HepG2 (cell line): ENCODE data around the gene ESF1. TPM values are rescaled to one million over a fixed set of nuclear protein-coding genes. Genes with fewer than 3 reads are reported as not detected.
A peak's percentile ranks its signal among the peaks of the same experiment; 100 is the strongest.

ENCODE experiments used
- ATF7-NPFF ChIP-seq: sonication (generic); formaldehyde crosslinking; IDR thresholded peaks from 2 replicates; pipeline ENCODE4 v1.8.1; 2023; ENCODE audit warnings: mild to moderate bottlenecking, low read depth, missing genetic modification reagents, moderate library complexity
- CBX5 ChIP-seq: sonication (generic); formaldehyde crosslinking; IDR thresholded peaks from 2 replicates; pipeline ENCODE4 v1.4.0; 2020; ENCODE audit warnings: missing genetic modification reagents, borderline replicate concordance
- ESRRA ChIP-seq: sonication (generic); formaldehyde crosslinking; IDR thresholded peaks from 2 replicates; pipeline ENCODE4 v1.5.1; 2020; ENCODE audit warnings: mild to moderate bottlenecking, low read depth, missing genetic modification reagents
- FOXA3 ChIP-seq: IDR thresholded peaks from 2 replicates; pipeline ENCODE4 v1.6.1; 2016; ENCODE audit warnings: missing genetic modification reagents, missing compliant biosample characterization
- HNRNPL ChIP-seq: fragments of 200-400 bp; formaldehyde crosslinking; IDR thresholded peaks from 2 replicates; pipeline ENCODE4 v1.6.1; 2017; ENCODE audit warnings: mild to moderate bottlenecking, low read depth, low read length
- KDM5B ChIP-seq: sonication (generic); formaldehyde crosslinking; IDR thresholded peaks from 2 replicates; pipeline ENCODE4 v1.4.0; 2020; ENCODE audit warnings: missing genetic modification reagents, mild to moderate bottlenecking, borderline replicate concordance
- NFATC3 ChIP-seq: sonication (generic); formaldehyde crosslinking; IDR thresholded peaks from 2 replicates; pipeline ENCODE4 v1.5.1; 2020; ENCODE audit warnings: mild to moderate bottlenecking, missing genetic modification reagents
- NFRKB ChIP-seq: fragments of 450-650 bp; IDR thresholded peaks from 2 replicates; pipeline ENCODE4 v1.6.1; 2017
- NR2F6 ChIP-seq, 2 experiments: IDR thresholded peaks; 2 replicates each; pipeline ENCODE4 v1.6.1; 2016; ENCODE audit warnings: antibody characterized with exemption in 1 of 2, mild to moderate bottlenecking in 1 of 2
- NRL ChIP-seq: sonication (generic); formaldehyde crosslinking; IDR thresholded peaks from 2 replicates; pipeline ENCODE4 v1.5.0; 2020; ENCODE audit warnings: missing genetic modification reagents, mild to moderate bottlenecking, moderate library complexity, borderline replicate concordance
- PCBP1 ChIP-seq: fragments of 200-400 bp; formaldehyde crosslinking; IDR thresholded peaks from 2 replicates; pipeline ENCODE4 v1.6.1; 2017; ENCODE audit warnings: mild to moderate bottlenecking, low read depth, low read length, borderline replicate concordance
- RAD51 ChIP-seq: fragments of 450-650 bp; IDR thresholded peaks from 2 replicates; pipeline ENCODE4 v1.6.1; 2016; ENCODE audit warnings: borderline replicate concordance
- RXRA ChIP-seq: sonication (generic); formaldehyde crosslinking; IDR thresholded peaks from 2 replicates; pipeline ENCODE4 v1.5.1; 2020; ENCODE audit warnings: missing genetic modification reagents
- SATB2 ChIP-seq: sonication (generic); formaldehyde crosslinking; IDR thresholded peaks from 2 replicates; pipeline ENCODE4 v1.5.0; 2020; ENCODE audit warnings: missing genetic modification reagents
- TEAD2 ChIP-seq: sonication (generic); formaldehyde crosslinking; IDR thresholded peaks from 2 replicates; pipeline ENCODE4 v1.9.0; 2021; ENCODE audit warnings: missing genetic modification reagents
- ZNF562 ChIP-seq: sonication (generic); formaldehyde crosslinking; IDR thresholded peaks from 2 replicates; pipeline ENCODE4 v1.8.0; 2022; ENCODE audit warnings: missing genetic modification reagents, borderline replicate concordance
- ZNF883 ChIP-seq: sonication (generic); formaldehyde crosslinking; IDR thresholded peaks from 2 replicates; pipeline ENCODE4 v1.5.1; 2020; ENCODE audit warnings: mild to moderate bottlenecking, missing genetic modification reagents; ENCODE audit errors: not compliant biosample characterization
- ZSCAN20 ChIP-seq: sonication (generic); formaldehyde crosslinking; IDR thresholded peaks from 2 replicates; pipeline ENCODE4 v1.4.0; 2020; ENCODE audit warnings: missing genetic modification reagents, mild to moderate bottlenecking, borderline replicate concordance
- polyA plus RNA-seq, 8 experiments: library from polyadenylated mRNA; depleted of rRNA in 3 of 8; stranded (reverse) in 7 of 8; unstranded in 1 of 8; fragments of >200 nt; fragmentation: Illumina TruSeq in 4 of 8; extraction: Trizol in 4 of 8; gene quantifications; 2 replicates each; pipeline versions ENCODE4 v1.2.1 to v1.2.3, GENCODE V29; 2011 to 2016; ENCODE audit warnings: low read depth in 4 of 8, missing spikeins in 1 of 8, mixed read lengths in 1 of 8; ENCODE audit not compliant: insufficient read depth in 1 of 8
- total RNA-seq, 5 experiments: library from RNA; depleted of rRNA; stranded (reverse); fragments of >200 nt; fragmentation: Illumina TruSeq; extraction: Trizol; gene quantifications; 2 replicates each; pipeline ENCODE4 v1.2.3, GENCODE V29; 2016; ENCODE audit warnings: low read depth in 1 of 5
- TF ChIP-seq, protein P1 (sequence below): sonication (generic); formaldehyde crosslinking; IDR thresholded peaks from 2 replicates; pipeline ENCODE4 v1.5.0; 2020; ENCODE audit warnings: mild to moderate bottlenecking, missing genetic modification reagents
- TF ChIP-seq, protein P2 (sequence below): sonication (generic); formaldehyde crosslinking; IDR thresholded peaks from 2 replicates; pipeline ENCODE4 v1.8.0; 2022; ENCODE audit warnings: missing genetic modification reagents, mild to moderate bottlenecking, inconsistent platforms, borderline replicate concordance
- TF ChIP-seq, protein P3 (sequence below): sonication (generic); formaldehyde crosslinking; IDR thresholded peaks from 2 replicates; pipeline ENCODE4 v1.5.0; 2020; ENCODE audit warnings: missing genetic modification reagents
- TF ChIP-seq, protein P4 (sequence below): sonication (generic); IDR thresholded peaks from 2 replicates; pipeline ENCODE4 v1.6.1; 2016; ENCODE audit warnings: low read depth, borderline replicate concordance
- TF ChIP-seq, protein P5 (sequence below): sonication (generic); formaldehyde crosslinking; IDR thresholded peaks from 2 replicates; pipeline ENCODE4 v1.5.0; 2020; ENCODE audit warnings: mild to moderate bottlenecking, missing genetic modification reagents, borderline replicate concordance

The ESF1 gene
- total and polyA plus RNA-seq, 2 of the 13 experiments (the other 11 are each of a cell fraction or from before 2014, with no cell fraction given): 7.3 to 66.9 TPM

DNA sequence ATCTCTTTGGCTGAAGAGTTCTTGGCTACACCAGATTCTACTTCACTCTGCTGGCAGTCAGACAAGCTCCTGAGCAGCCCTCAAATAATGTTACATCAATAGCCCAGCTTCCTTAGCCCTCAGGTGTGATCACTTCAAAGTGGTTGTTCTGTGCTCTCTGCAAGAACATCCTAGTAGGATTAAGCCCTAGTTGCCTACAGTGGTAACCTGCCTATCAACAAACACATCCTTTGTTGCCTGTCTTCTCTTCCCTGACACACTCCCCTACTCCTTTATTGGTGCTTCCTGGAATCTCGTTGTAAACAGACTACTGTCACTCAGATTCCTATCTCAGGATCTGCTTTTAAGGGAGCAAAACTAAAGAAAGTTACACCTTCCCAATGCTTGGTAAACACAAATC, 100.9 kb downstream of the ESF1 start (continued):
- TF ChIP-seq, protein P1, sequence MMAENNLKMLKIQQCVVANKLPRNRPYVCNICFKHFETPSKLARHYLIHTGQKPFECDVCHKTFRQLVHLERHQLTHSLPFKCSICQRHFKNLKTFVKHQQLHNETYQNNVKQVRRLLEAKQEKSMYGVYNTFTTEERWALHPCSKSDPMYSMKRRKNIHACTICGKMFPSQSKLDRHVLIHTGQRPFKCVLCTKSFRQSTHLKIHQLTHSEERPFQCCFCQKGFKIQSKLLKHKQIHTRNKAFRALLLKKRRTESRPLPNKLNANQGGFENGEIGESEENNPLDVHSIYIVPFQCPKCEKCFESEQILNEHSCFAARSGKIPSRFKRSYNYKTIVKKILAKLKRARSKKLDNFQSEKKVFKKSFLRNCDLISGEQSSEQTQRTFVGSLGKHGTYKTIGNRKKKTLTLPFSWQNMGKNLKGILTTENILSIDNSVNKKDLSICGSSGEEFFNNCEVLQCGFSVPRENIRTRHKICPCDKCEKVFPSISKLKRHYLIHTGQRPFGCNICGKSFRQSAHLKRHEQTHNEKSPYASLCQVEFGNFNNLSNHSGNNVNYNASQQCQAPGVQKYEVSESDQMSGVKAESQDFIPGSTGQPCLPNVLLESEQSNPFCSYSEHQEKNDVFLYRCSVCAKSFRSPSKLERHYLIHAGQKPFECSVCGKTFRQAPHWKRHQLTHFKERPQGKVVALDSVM (CRISPR knock-in tag): no peak
- TF ChIP-seq, protein P2, sequence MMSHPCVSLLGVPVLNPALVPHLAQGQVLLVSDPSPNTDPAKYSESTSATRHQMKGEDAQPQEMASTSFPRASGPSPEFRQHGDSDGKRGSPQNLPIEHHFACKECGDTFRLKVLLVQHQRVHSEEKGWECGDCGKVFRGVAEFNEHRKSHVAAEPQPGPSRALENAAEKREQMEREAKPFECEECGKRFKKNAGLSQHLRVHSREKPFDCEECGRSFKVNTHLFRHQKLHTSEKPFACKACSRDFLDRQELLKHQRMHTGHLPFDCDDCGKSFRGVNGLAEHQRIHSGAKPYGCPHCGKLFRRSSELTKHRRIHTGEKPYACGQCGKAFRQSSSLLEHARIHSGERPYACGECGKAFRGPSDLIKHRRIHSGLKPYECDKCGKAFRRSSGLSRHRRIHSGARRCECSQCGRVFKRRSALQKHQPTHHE (CRISPR knock-in tag): no peak
- TF ChIP-seq NFATC3 (CRISPR knock-in tag): no peak
- no peak for TF ChIP-seq CBX5
- no peak for TF ChIP-seq TEAD2 (CRISPR knock-in tag)
- no peak for TF ChIP-seq NR2F6 (IDR thresholded peaks at IDR 0.05)
- no peak for TF ChIP-seq NR2F6 (CRISPR knock-in tag; IDR thresholded peaks at IDR 0.05)
- TF ChIP-seq NRL: no peak
- no peak for TF ChIP-seq NFRKB
- TF ChIP-seq SATB2 (CRISPR knock-in tag): no peak
- TF ChIP-seq, protein P3, sequence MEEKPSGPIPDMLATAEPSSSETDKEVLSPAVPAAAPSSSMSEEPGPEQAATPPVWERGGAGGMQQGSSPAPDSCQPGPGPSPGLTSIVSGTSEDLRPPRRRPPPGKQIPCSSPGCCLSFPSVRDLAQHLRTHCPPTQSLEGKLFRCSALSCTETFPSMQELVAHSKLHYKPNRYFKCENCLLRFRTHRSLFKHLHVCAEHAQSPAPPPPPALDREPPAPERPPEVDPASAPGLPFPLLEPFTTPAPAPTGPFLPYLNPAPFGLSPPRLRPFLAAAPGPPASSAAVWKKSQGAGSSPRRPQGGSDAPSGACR: no peak
- no peak for TF ChIP-seq ZNF883 (CRISPR knock-in tag)
- 0 out of 2 replicates have a peak, but pooled peaks have one; percentile 24 for TF ChIP-seq FOXA3 (CRISPR knock-in tag)
- no peak for TF ChIP-seq PCBP1
- no peak for TF ChIP-seq ZSCAN20 (CRISPR knock-in tag)
- no peak for TF ChIP-seq RAD51
- no peak for TF ChIP-seq ATF7-NPFF (CRISPR knock-in tag)
- no peak for TF ChIP-seq HNRNPL
- no peak for TF ChIP-seq ZNF562
- TF ChIP-seq RXRA (CRISPR knock-in tag): no peak
- no peak for TF ChIP-seq ESRRA (CRISPR knock-in tag)
- TF ChIP-seq, protein P4, sequence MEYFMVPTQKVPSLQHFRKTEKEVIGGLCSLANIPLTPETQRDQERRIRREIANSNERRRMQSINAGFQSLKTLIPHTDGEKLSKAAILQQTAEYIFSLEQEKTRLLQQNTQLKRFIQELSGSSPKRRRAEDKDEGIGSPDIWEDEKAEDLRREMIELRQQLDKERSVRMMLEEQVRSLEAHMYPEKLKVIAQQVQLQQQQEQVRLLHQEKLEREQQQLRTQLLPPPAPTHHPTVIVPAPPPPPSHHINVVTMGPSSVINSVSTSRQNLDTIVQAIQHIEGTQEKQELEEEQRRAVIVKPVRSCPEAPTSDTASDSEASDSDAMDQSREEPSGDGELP: no peak
- TF ChIP-seq KDM5B (CRISPR knock-in tag): no peak
- TF ChIP-seq, protein P5, sequence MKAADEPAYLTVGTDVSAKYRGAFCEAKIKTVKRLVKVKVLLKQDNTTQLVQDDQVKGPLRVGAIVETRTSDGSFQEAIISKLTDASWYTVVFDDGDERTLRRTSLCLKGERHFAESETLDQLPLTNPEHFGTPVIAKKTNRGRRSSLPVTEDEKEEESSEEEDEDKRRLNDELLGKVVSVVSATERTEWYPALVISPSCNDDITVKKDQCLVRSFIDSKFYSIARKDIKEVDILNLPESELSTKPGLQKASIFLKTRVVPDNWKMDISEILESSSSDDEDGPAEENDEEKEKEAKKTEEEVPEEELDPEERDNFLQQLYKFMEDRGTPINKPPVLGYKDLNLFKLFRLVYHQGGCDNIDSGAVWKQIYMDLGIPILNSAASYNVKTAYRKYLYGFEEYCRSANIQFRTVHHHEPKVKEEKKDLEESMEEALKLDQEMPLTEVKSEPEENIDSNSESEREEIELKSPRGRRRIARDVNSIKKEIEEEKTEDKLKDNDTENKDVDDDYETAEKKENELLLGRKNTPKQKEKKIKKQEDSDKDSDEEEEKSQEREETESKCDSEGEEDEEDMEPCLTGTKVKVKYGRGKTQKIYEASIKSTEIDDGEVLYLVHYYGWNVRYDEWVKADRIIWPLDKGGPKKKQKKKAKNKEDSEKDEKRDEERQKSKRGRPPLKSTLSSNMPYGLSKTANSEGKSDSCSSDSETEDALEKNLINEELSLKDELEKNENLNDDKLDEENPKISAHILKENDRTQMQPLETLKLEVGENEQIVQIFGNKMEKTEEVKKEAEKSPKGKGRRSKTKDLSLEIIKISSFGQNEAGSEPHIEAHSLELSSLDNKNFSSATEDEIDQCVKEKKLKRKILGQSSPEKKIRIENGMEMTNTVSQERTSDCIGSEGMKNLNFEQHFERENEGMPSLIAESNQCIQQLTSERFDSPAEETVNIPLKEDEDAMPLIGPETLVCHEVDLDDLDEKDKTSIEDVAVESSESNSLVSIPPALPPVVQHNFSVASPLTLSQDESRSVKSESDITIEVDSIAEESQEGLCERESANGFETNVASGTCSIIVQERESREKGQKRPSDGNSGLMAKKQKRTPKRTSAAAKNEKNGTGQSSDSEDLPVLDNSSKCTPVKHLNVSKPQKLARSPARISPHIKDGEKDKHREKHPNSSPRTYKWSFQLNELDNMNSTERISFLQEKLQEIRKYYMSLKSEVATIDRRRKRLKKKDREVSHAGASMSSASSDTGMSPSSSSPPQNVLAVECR: no peak
